Ascending aorta (tissue), 2 donors: ENCODE measurements around the gene KSR2. TPM values are rescaled to one million over a fixed set of nuclear protein-coding genes. Genes with fewer than 3 reads are reported as not detected.

ENCODE experiments used
- DNase-seq, 2 donors: peaks; one replicate each; pipeline ENCODE4 v3.0.0-alpha.2; 2019; ENCODE audit warnings: low spot score in 2 of 2
- H3K27ac ChIP-seq, 2 donors: fragments of 200-600 bp; sonication (generic); one replicate each; pipeline ENCODE4 v1.5.1; 2016 to 2017; ENCODE audit warnings: mild to moderate bottlenecking in 1 of 2
- H3K27me3 ChIP-seq: fragments of 200-600 bp; sonication (generic); one replicate; pipeline ENCODE4 v1.5.1; 2017
- H3K36me3 ChIP-seq, 2 donors: fragments of 200-600 bp; sonication (generic); one replicate each; pipeline ENCODE4 v1.5.1; 2016
- H3K4me1 ChIP-seq, 2 donors: fragments of 200-600 bp; sonication (generic); one replicate each; pipeline ENCODE4 v1.5.1; 2016 to 2017; ENCODE audit warnings: mild to moderate bottlenecking in 1 of 2
- H3K4me3 ChIP-seq, 2 donors: fragments of 200-600 bp; sonication (generic); one replicate each; pipeline ENCODE4 v1.5.1; 2016 to 2017; ENCODE audit warnings: mild to moderate bottlenecking in 1 of 2
- H3K9me3 ChIP-seq, 2 donors: fragments of 200-600 bp; sonication (generic); one replicate each; pipeline ENCODE4 v1.5.1; 2016
- intact Hi-C: fragments of 100-400 bp; cut with DNase I; formaldehyde crosslinking; loops from one replicate; pipeline ENCODE4 v1.15.1; 2023
- total RNA-seq: library from RNA; depleted of rRNA; stranded (reverse); fragments of >200 nt; gene quantifications from one replicate; pipeline ENCODE4 v1.1.0, GENCODE V29; 2016
- TF ChIP-seq, protein P1 (sequence below), 3 experiments: fragments of 200-600 bp in 2 of 3; fragments of 450-650 bp in 1 of 3; sonication (generic) in 2 of 3; IDR thresholded peaks; one replicate each; pipeline ENCODE4 v1.5.1; 2016 to 2019; ENCODE audit warnings: antibody characterized with exemption in 3 of 3, mild to moderate bottlenecking in 1 of 3, moderate library complexity in 1 of 3

KSR2 gene
- total RNA-seq, 1 donor from 2014 or later, result 0.11 TPM

DNA sequence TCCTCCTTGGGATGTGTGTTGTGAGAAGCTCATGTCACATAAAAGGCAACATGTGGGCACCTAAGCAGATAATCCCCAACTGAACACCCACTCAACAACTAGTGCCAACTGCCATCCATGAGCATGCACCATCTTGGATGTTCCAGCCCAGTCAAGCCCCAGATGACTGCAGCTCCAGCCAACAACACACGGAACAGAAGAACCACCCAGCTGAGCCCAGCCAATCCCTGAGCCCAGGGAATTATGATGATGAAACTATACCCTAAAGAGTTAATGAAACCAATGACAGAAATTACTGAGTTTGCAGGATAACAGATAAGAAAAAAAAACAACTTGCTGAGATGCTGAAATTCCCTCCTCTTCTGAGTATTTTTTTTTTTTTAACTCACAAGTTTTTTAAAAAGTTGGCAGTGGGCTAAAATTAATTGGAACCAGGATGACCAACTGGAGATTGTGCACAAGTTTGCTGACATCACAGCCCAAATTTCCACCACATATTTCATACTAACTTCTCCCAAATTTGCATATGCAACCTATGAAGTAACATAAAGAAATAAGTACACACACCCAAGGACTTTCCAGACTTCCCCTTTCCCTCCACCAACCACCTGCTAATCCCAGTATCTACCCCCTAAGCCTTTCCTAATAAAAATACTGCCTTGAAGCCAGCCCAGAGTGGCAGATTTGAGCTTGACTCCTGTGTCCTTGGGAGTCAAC lies 124.5 kb downstream of the KSR2 start:
- H3K4me3 ChIP-seq, result no peak overlapping the region
- H3K9me3 ChIP-seq, result peaks cover 0 to 8% of the 10 kb centered on the region in 2 donors
- intact Hi-C loops, result no loop called here
- TF ChIP-seq, protein P1, sequence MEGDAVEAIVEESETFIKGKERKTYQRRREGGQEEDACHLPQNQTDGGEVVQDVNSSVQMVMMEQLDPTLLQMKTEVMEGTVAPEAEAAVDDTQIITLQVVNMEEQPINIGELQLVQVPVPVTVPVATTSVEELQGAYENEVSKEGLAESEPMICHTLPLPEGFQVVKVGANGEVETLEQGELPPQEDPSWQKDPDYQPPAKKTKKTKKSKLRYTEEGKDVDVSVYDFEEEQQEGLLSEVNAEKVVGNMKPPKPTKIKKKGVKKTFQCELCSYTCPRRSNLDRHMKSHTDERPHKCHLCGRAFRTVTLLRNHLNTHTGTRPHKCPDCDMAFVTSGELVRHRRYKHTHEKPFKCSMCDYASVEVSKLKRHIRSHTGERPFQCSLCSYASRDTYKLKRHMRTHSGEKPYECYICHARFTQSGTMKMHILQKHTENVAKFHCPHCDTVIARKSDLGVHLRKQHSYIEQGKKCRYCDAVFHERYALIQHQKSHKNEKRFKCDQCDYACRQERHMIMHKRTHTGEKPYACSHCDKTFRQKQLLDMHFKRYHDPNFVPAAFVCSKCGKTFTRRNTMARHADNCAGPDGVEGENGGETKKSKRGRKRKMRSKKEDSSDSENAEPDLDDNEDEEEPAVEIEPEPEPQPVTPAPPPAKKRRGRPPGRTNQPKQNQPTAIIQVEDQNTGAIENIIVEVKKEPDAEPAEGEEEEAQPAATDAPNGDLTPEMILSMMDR (IDR thresholded peaks at IDR 0.05), result no peak
- no peak overlapping the region for H3K27ac ChIP-seq
- H3K36me3 ChIP-seq, result no peaks in the 10 kb centered on the region
- no peaks in the 10 kb centered on the region for H3K27me3 ChIP-seq
- DNase-seq, result no peak
- no peaks in the 10 kb centered on the region for H3K4me1 ChIP-seq

DNA sequence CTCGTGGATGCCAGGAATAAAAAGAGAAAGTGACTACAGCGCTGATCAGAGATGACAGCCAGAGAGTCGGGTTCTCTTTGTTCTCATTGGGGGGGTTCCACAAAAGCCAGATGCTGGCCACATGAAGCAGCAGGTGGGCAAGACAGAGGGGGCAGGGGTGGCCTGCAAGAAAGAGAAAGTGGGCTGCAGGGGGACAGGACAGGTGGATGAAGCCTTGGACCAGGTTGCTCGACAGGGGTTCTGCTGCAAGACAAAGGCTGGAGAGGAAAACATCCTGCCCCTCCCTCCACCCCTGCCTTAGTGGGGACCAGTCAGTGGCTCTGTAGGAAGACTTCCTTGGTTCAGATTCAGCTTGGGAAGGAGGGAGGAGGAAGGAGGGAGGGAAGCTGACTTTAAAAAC lies 126.2 kb downstream of the KSR2 start:
- H3K36me3 ChIP-seq, result no peaks in the 10 kb centered on the region
- no peaks in the 10 kb centered on the region for H3K4me1 ChIP-seq
- H3K4me3 ChIP-seq, result no peak overlapping the region
- peaks cover 0 to 8% of the 10 kb centered on the region in 2 donors for H3K9me3 ChIP-seq
- TF ChIP-seq, protein P1 (IDR thresholded peaks at IDR 0.05), result no peak
- DNase-seq, result no peak
- H3K27me3 ChIP-seq, result no peaks in the 10 kb centered on the region
- intact Hi-C loops, result no loop called here
- H3K27ac ChIP-seq, result no peak overlapping the region

DNA sequence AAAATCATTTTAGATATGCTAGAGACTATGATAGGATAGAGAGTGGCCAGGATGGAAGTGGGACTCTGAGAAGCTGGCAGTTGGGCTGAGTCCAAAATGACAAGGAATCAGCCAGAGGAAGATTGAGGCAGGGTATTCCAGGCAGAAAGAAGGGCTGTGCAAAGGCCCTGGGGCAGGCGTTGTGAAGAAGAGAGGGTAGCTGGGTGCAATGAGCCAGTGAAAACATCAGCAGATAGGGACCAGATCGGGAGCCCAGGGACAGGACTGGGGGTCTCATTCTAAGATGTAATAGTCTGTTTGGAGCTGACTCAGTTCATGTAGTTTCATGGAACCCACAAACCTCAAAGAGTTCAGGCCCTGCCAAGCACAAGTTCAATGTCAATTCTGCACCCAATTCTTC lies 126.6 kb downstream of the KSR2 start:
- Histone ChIP-seq H3K36me3 (no peaks in the 10 kb centered on the region), H3K27me3 (no peaks in the 10 kb centered on the region), H3K27ac (no peak overlapping the region), H3K4me1 (no peaks in the 10 kb centered on the region), H3K9me3 (peaks cover 0 to 8% of the 10 kb centered on the region in 2 donors), H3K4me3 (no peak overlapping the region)
- no peak for DNase-seq
- TF ChIP-seq, protein P1 (IDR thresholded peaks at IDR 0.05), result no peak
- intact Hi-C loops, result no loop called here

DNA sequence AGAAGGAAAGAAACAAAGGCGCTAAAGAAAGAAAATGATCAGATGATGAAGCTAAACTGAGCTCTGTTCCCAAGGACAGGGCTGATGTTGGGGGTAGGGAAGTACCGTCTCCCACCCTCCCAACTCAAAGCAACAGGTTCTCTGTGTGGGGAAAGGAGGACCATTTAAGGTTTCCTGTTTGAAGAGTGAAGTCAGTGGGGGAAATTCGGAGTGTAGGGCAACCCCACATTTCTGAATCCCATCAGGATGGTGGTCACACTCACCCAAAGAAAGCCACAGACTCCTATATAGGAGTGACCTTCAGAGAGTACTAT lies 131.1 kb downstream of the KSR2 start:
- intact Hi-C loops, result loop anchor here (1.0 to 2.0 kb wide), 2 partner anchors 471 to 625 kb away; no protein-coding TSS in a partner anchor
- Histone ChIP-seq H3K4me3 (no peak overlapping the region), H3K27me3 (no peaks in the 10 kb centered on the region), H3K36me3 (no peaks in the 10 kb centered on the region), H3K27ac (no peak overlapping the region), H3K4me1 (no peaks in the 10 kb centered on the region), H3K9me3 (no peaks in the 10 kb centered on the region)
- TF ChIP-seq, protein P1 (IDR thresholded peaks at IDR 0.05), result no peak
- no peak for DNase-seq

DNA sequence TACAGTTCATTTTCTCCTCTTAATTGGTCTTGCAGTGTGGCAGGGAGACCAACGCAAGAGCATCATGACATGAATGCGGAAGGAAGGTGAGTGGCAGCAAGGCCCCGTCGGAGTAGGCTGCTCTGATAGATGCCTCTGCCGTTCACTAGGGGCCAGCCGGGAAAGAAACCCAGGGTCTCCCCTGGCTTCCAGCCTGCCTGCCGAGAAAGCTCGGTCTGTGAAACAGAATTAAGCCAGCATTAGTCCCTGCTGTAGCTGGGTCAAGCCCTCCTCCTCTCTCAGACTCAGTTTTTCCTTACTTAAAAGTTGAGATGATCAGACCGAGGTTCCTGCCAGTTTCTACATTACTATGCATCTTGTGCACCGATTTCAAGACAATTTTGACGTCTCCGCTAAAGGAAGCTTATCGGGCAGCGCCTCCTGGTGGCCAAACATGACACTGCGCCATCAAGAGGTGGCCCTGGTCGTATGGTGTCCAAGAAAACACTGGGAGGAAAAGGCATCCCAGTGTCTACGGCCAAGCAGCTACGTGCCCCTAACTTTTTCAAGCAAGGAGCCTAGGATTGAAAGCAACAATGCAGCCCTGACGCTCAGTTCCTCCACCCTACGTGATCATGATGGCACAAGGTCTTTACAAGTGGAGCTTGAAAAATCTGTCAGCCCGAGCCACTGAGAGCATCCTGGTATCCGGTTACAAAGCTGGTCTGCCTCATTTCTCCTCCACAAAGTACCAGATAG lies 131.6 kb downstream of the KSR2 start:
- TF ChIP-seq, protein P1 (IDR thresholded peaks at IDR 0.05), result peak; percentile 59 to 87 (median 80)
- H3K36me3 ChIP-seq, result no peaks in the 10 kb centered on the region
- peak in 1 of 2 donors; percentile 82 for DNase-seq
- no peaks in the 10 kb centered on the region for H3K9me3 ChIP-seq
- no peaks in the 10 kb centered on the region for H3K4me1 ChIP-seq
- intact Hi-C loops, result loop anchor here (1.0 to 2.0 kb wide), 2 partner anchors 470 to 625 kb away; no protein-coding TSS in a partner anchor
- H3K27ac ChIP-seq, result no peak overlapping the region
- H3K4me3 ChIP-seq, result no peak overlapping the region
- no peaks in the 10 kb centered on the region for H3K27me3 ChIP-seq
